ENCODE measurements around the gene DDX17.
"Not testable (repeated sequence)": the region's sequence is repeated elsewhere in the genome, so short reads cannot be mapped to it uniquely, and the experiment has no call there.

The DDX17 gene

GRCh38 chr22:38490915-38491314 is 15.2 kb downstream of the DDX17 start:
- DNase-seq = no peak

GRCh38 chr22:38490475-38490874 is 15.6 kb downstream of the DDX17 start:
- DNase-seq = no peak

- DNase-seq = no peak
Observed at GRCh38 chr22:38489561-38490145, 16.5 kb downstream of the DDX17 start.

GRCh38 chr22:38489142-38489541 is 17.0 kb downstream of the DDX17 start:
- DNase-seq = no peak

- DNase-seq = no peak
Observed at GRCh38 chr22:38487946-38488345, 18.2 kb downstream of the DDX17 start.

- DNase-seq = no peak
Observed at GRCh38 chr22:38485783-38486182, 20.3 kb downstream of the DDX17 start.

- DNase-seq = no peak
Observed at GRCh38 chr22:38484244-38484643, 21.9 kb downstream of the DDX17 start.

GRCh38 chr22:38482662-38483308 is 23.3 kb downstream of the DDX17 start:
- no peak for DNase-seq

GRCh38 chr22:38481871-38482332 is 24.2 kb downstream of the DDX17 start:
- DNase-seq = no peak

- DNase-seq = no peak
Observed at GRCh38 chr22:38481162-38481870, 24.8 kb downstream of the DDX17 start.

GRCh38 chr22:38479096-38479837 is 26.8 kb downstream of the DDX17 start:
- DNase-seq = no peak

GRCh38 chr22:38477585-38477984 is 28.5 kb downstream of the DDX17 start:
- DNase-seq = no peak

GRCh38 chr22:38474003-38474607 is 32.0 kb downstream of the DDX17 start:
- no peak for DNase-seq

- DNase-seq = no peak
Observed at GRCh38 chr22:38471237-38471636, 34.9 kb downstream of the DDX17 start.

- DNase-seq = not testable (repeated sequence)
Observed at GRCh38 chr22:38470179-38470578, 35.9 kb downstream of the DDX17 start.

- no peak for DNase-seq
Observed at GRCh38 chr22:38469306-38469781, 36.8 kb downstream of the DDX17 start.

GRCh38 chr22:38468443-38469305 is 37.4 kb downstream of the DDX17 start:
- no peak for DNase-seq

- no peak for DNase-seq
Observed at GRCh38 chr22:38467904-38468442, 38.1 kb downstream of the DDX17 start, which contains the start of gene KDELR3. TSS of gene KDELR3 (plus strand) at chr22:38468096. CDS start at chr22:38468234, 138 bp downstream.

GRCh38 chr22:38467438-38467903 is 38.6 kb downstream of the DDX17 start:
- no peak for DNase-seq

GRCh38 chr22:38465673-38466490 is 40.2 kb downstream of the DDX17 start:
- peak; percentile 69 for DNase-seq

Measured in DMS 273 treated with DMSO at 0.1 percent for 48 hours (cell line).